Cardiac fibroblast (primary cell): ENCODE data around the gene SIAE.

Experiments used
- DNase-seq, 2 donors: peaks; one replicate each; pipeline versions ENCODE4 v3.0.0 to v3.0.0-alpha.2; 2010; ENCODE audit warnings: low read depth in 2 of 2
- H3K4me3 ChIP-seq, 2 donors: replicated peaks in 1 of 2; 1 replicate in 1 of 2; 2 replicates in 1 of 2; pipeline ENCODE4 v1.5.1; 2011; ENCODE audit warnings: low read depth in 2 of 2, low read length in 2 of 2, mild to moderate bottlenecking in 2 of 2, moderate library complexity in 1 of 2
- CTCF ChIP-seq: IDR thresholded peaks from one replicate; pipeline ENCODE4 v1.5.1; 2011; ENCODE audit warnings: low read depth, mild to moderate bottlenecking, low read length, inconsistent platforms

The SIAE gene

DNA sequence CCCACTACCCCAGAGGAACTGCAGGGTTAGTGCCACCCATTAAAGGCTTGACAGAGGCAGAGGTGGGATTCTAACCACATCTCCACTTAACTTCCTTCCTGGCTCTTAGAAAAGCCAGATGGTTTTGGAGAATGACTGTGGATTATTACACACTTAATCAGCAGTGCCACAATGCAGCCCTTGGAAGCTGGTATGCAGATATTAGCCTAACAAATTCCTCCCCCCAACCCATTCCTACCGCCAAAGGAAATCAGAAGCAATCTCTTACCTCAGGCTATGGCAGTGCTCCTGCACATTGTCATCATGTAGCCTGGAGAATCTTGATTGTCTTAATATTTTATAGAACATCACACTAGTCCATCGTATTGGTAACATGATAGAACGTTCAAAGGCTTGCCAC, 43.1 kb upstream of the SIAE start:
- H3K4me3 ChIP-seq: no peak overlapping the region
- peak in 1 of 2 donors; percentile 41 for DNase-seq
- no peak for TF ChIP-seq CTCF

- no peak for DNase-seq
Measured at GRCh38 chr11:124712392-124712791, 38.9 kb upstream of the SIAE start.

GRCh38 chr11:124707829-124708228, 34.3 kb upstream of the SIAE start:
- no peak for TF ChIP-seq CTCF
- no peak for DNase-seq
- no peak overlapping the region for H3K4me3 ChIP-seq

More at GRCh38 chr11:124712392-124712791, 38.9 kb upstream of the SIAE start:
- no peak for TF ChIP-seq CTCF
- H3K4me3 ChIP-seq: no peak overlapping the region

DNA sequence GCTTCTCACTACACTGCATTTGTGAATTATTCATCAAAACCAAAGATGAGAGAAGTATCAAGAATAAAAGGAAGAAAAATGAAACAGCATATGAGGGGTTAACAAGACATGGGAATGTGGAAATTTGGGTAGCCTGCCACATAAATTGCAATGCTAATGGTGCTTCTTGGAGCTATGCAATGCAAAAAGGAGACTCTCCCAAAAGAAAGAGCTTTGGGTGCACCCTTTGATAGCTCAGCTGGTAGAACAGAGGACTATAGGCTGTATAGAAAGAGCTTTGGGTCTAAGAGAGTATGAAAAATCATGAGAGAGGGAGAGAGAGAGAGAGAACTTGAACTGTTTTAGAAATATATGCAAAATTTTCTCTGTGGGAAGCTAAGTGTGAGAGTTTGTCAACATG, 26.5 kb upstream of the SIAE start:
- TF ChIP-seq CTCF: no peak
- DNase-seq: no peak

GRCh38 chr11:124699547-124699946, 26.0 kb upstream of the SIAE start:
- DNase-seq: no peak
- H3K4me3 ChIP-seq: no peak overlapping the region
- no peak for TF ChIP-seq CTCF

More for the DNA sequence above, 26.5 kb upstream of the SIAE start:
- H3K4me3 ChIP-seq: no peak overlapping the region

DNA sequence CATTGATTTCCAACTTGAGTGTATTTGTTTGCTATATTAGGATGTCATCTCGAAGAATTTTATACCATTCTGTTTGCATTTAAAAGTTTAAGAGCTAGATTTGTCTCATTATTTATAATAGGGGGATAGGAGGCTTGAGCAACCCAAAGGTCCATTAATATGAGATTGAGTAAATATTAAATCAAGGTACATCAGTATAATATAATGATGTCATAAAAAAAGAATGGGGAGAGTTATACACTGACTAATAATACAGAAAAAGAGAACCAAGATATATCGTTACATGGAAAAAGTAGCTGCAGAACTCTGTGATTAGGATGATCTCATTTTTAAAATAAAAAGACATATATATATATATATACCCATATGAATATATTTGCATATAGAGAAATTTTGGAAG, 19.6 kb upstream of the SIAE start:
- no peak for DNase-seq
- H3K4me3 ChIP-seq: no peak overlapping the region
- no peak for TF ChIP-seq CTCF

DNA sequence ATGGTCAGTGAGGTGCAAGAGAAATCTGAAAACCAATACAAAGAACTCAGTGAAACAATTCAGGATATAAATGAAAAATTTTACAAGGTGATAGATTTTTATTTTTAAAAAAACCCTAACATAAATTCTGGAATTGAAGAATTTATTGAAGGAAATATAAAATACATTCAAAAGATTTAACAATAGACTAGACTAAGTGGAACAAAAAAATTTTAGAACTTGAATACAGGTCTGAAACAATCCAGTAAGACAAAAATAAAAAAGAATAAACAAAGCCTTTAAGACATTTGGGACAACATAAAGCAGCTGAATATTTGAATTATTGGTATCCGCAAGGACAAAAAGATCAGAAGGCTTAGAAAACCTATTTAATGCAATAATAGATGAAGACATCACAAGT, 8.9 kb upstream of the SIAE start:
- no peak overlapping the region for H3K4me3 ChIP-seq
- no peak for TF ChIP-seq CTCF
- no peak for DNase-seq
